Mesenchymal stem cell (in vitro differentiated cells and primary cell): ENCODE data around the gene GRIK2.

Experiments
- DNase-seq: peaks from one replicate; pipeline ENCODE4 v3.0.0-alpha.2; 2013
- H2AFZ ChIP-seq: one replicate; pipeline ENCODE4 v1.6.1; 2013; ENCODE audit warnings: low read depth, mild to moderate bottlenecking, control low read depth, inconsistent platforms, low read length, moderate library complexity
- H2AK5ac ChIP-seq: 2 replicates; pipeline ENCODE4 v1.6.1; 2013; ENCODE audit warnings: low read length, moderate library complexity, mild to moderate bottlenecking, inconsistent platforms; ENCODE audit not compliant: severe bottlenecking
- H2BK120ac ChIP-seq: one replicate; pipeline ENCODE4 v1.6.1; 2013; ENCODE audit warnings: low read depth, mild to moderate bottlenecking, inconsistent platforms, low read length, moderate library complexity
- H2BK12ac ChIP-seq, 2 experiments: one replicate each; pipeline ENCODE4 v1.6.1; 2013; ENCODE audit warnings: inconsistent platforms in 2 of 2, low read length in 2 of 2, mild to moderate bottlenecking in 2 of 2, moderate library complexity in 2 of 2, control low read depth in 1 of 2
- H2BK15ac ChIP-seq: one replicate; pipeline ENCODE4 v1.6.1; 2013; ENCODE audit warnings: mild to moderate bottlenecking, low read depth, inconsistent platforms; ENCODE audit not compliant: poor library complexity, severe bottlenecking
- H2BK5ac ChIP-seq: 2 replicates; pipeline ENCODE4 v1.6.1; 2013; ENCODE audit warnings: low read depth, mild to moderate bottlenecking, low read length, control low read depth, inconsistent platforms; ENCODE audit not compliant: poor library complexity, severe bottlenecking
- H3K14ac ChIP-seq, 2 experiments: one replicate each; pipeline ENCODE4 v1.6.1; 2013; ENCODE audit warnings: inconsistent platforms in 2 of 2, low read length in 2 of 2, control low read depth in 1 of 2, mild to moderate bottlenecking in 1 of 2, moderate library complexity in 1 of 2
- H3K18ac ChIP-seq, 2 experiments: one replicate each; pipeline ENCODE4 v1.6.1; 2013; ENCODE audit warnings: inconsistent platforms in 2 of 2, low read length in 2 of 2, control low read depth in 1 of 2, low read depth in 1 of 2, mild to moderate bottlenecking in 1 of 2
- H3K23ac ChIP-seq, 2 experiments: one replicate each; pipeline ENCODE4 v1.6.1; 2013; ENCODE audit warnings: inconsistent platforms in 2 of 2, low read length in 2 of 2, mild to moderate bottlenecking in 2 of 2, moderate library complexity in 2 of 2, control low read depth in 1 of 2
- H3K27ac ChIP-seq: 2 replicates; pipeline ENCODE4 v1.5.1; 2013; ENCODE audit warnings: mild to moderate bottlenecking, moderate library complexity, low read length, control low read depth, inconsistent platforms; ENCODE audit not compliant: poor library complexity, severe bottlenecking
- H3K27me3 ChIP-seq, 2 experiments: 2 replicates each; pipeline versions ENCODE4 v1.6.1 to v1.7.0; 2013; ENCODE audit warnings: low read length in 2 of 2, mild to moderate bottlenecking in 2 of 2, moderate library complexity in 2 of 2, control low read depth in 1 of 2, inconsistent platforms in 1 of 2; ENCODE audit not compliant: control insufficient read depth in 1 of 2, insufficient read depth in 1 of 2
- H3K36me3 ChIP-seq, 2 experiments: 2 replicates each; pipeline versions ENCODE4 v1.6.1 to v1.7.0; 2013; ENCODE audit warnings: low read length in 2 of 2, control low read depth in 1 of 2, inconsistent platforms in 1 of 2, low read depth in 1 of 2, mild to moderate bottlenecking in 1 of 2; ENCODE audit not compliant: insufficient read depth in 2 of 2, control insufficient read depth in 1 of 2
- H3K4ac ChIP-seq, 2 experiments: one replicate each; pipeline ENCODE4 v1.6.1; 2013; ENCODE audit warnings: inconsistent platforms in 2 of 2, low read length in 2 of 2, mild to moderate bottlenecking in 2 of 2, moderate library complexity in 2 of 2, control low read depth in 1 of 2, low read depth in 1 of 2
- H3K4me1 ChIP-seq: 2 replicates; pipeline ENCODE4 v1.6.1; 2013; ENCODE audit warnings: low read depth, low read length, control low read depth; ENCODE audit not compliant: control insufficient read depth, insufficient read depth
- H3K4me2 ChIP-seq: 2 replicates; pipeline ENCODE4 v1.6.1; 2013; ENCODE audit warnings: low read length, mild to moderate bottlenecking, inconsistent platforms; ENCODE audit not compliant: poor library complexity, severe bottlenecking
- H3K4me3 ChIP-seq, 2 experiments: 2 replicates each; pipeline versions ENCODE4 v1.5.1 to v1.7.0; 2013; ENCODE audit warnings: low read length in 2 of 2, mild to moderate bottlenecking in 2 of 2, control low read depth in 1 of 2, low read depth in 1 of 2; ENCODE audit not compliant: insufficient read depth in 1 of 2
- H3K79me1 ChIP-seq: replicated peaks from 2 replicates; pipeline ENCODE4 v1.6.1; 2013; ENCODE audit warnings: mild to moderate bottlenecking, control low read depth, low read length, inconsistent platforms; ENCODE audit not compliant: poor library complexity, severe bottlenecking
- H3K9ac ChIP-seq: 2 replicates; pipeline ENCODE4 v1.7.0; 2013; ENCODE audit warnings: mild to moderate bottlenecking, low read length, moderate library complexity
- H3K9me3 ChIP-seq: 2 replicates; pipeline ENCODE4 v1.7.0; 2013; ENCODE audit warnings: mild to moderate bottlenecking, low read length; ENCODE audit not compliant: control insufficient read depth
- H4K8ac ChIP-seq: one replicate; pipeline ENCODE4 v1.6.1; 2013; ENCODE audit warnings: inconsistent platforms, mild to moderate bottlenecking, low read length, moderate library complexity
- H4K91ac ChIP-seq: one replicate; pipeline ENCODE4 v1.6.1; 2013; ENCODE audit warnings: mild to moderate bottlenecking, low read length, inconsistent platforms
- WGBS: methylation state at CpG from one replicate; pipeline ENCODE4 v1.1.7; 2013; ENCODE audit warnings: mixed read lengths; 5-methylcytosine and 5-hydroxymethylcytosine counted together

The GRIK2 gene

DNA sequence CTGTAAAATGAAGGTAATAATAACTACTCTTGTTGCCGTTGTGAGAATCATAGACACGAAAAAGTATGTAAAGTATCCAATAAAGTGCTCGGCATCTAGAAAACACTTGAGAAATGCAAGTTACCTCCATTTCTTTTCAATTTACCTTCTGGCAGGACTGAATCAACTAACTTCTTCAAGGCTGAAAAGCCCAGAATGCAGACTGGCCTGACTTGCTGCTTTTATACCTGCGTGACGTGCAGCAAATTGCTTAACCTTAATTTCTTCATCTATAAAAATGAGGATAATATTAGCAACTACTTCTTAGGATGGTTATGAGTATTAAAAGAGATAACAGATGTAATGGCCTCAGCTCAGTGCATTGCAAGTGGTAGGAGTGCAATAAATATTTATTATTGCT, 39.6 kb downstream of the GRIK2 start:
- H3K14ac ChIP-seq = no peak overlapping the region
- no peaks in the 10 kb centered on the region for H3K4me1 ChIP-seq
- H3K4me2 ChIP-seq = no peak overlapping the region
- H3K9ac ChIP-seq = no peak overlapping the region
- H2BK12ac ChIP-seq = no peak overlapping the region
- no peak overlapping the region for H2AFZ ChIP-seq
- H3K27ac ChIP-seq = no peak overlapping the region
- H2BK5ac ChIP-seq = no peak overlapping the region
- no peak overlapping the region for H2BK120ac ChIP-seq
- WGBS = 100% methylated on average over 3 of the region's 5 CpGs
- no peak overlapping the region for H2BK15ac ChIP-seq
- no peak overlapping the region for H4K8ac ChIP-seq
- H3K9me3 ChIP-seq = peaks cover 5% of the 10 kb centered on the region
- no peaks in the 10 kb centered on the region for H3K36me3 ChIP-seq
- H4K91ac ChIP-seq = no peak overlapping the region
- no peak for DNase-seq
- no peak overlapping the region for H2AK5ac ChIP-seq
- H3K4ac ChIP-seq = no peak overlapping the region
- H3K27me3 ChIP-seq = no peaks in the 10 kb centered on the region
- no peak overlapping the region for H3K18ac ChIP-seq
- H3K79me1 ChIP-seq = no peaks in the 10 kb centered on the region
- H3K4me3 ChIP-seq = no peak overlapping the region
- no peak overlapping the region for H3K23ac ChIP-seq

- H2BK5ac ChIP-seq = no peak overlapping the region
- no peak overlapping the region for H3K4me2 ChIP-seq
- no peaks in the 10 kb centered on the region for H3K36me3 ChIP-seq
- H2BK120ac ChIP-seq = no peak overlapping the region
- no peak overlapping the region for H2AK5ac ChIP-seq
- no peaks in the 10 kb centered on the region for H3K4me1 ChIP-seq
- no peak overlapping the region for H3K4ac ChIP-seq
- no peaks in the 10 kb centered on the region for H3K79me1 ChIP-seq
- 59% methylated on average over 2 of the region's 2 CpGs for WGBS
- no peak overlapping the region for H3K27ac ChIP-seq
- no peak overlapping the region for H3K4me3 ChIP-seq
- no peak overlapping the region for H3K18ac ChIP-seq
- H3K9ac ChIP-seq = no peak overlapping the region
- no peak overlapping the region for H4K91ac ChIP-seq
- no peak overlapping the region for H2AFZ ChIP-seq
- no peak for DNase-seq
- no peaks in the 10 kb centered on the region for H3K27me3 ChIP-seq
- H3K14ac ChIP-seq = no peak overlapping the region
- H3K9me3 ChIP-seq = peaks cover 10% of the 10 kb centered on the region
- no peak overlapping the region for H3K23ac ChIP-seq
- H4K8ac ChIP-seq = no peak overlapping the region
- no peak overlapping the region for H2BK15ac ChIP-seq
- H2BK12ac ChIP-seq = no peak overlapping the region
Measured at GRCh38 chr6:101434601-101435000, 41.1 kb downstream of the GRIK2 start.

DNA sequence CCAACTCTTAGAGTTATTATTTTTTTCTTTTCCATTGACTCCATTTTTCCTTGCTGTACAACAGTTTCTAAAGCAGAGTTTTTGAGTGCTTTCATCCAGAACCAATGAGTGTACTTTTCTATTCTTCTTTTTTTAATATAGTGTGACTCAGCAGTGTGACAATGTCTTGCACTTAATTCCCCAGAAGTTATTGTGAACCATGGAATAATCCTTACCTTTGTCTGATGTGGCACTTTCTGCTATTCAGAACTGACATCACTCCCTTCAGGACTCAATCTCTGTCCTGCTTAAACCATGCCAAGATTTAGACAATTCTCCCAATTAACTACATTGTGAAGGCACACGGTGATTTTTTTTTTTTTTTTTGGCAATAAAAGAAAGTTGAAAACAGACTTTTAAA, 41.5 kb downstream of the GRIK2 start:
- no peak overlapping the region for H2BK12ac ChIP-seq
- no peak overlapping the region for H3K23ac ChIP-seq
- H3K27ac ChIP-seq = no peak overlapping the region
- no peak overlapping the region for H2BK120ac ChIP-seq
- no peak overlapping the region for H3K14ac ChIP-seq
- H3K4me2 ChIP-seq = no peak overlapping the region
- H2AK5ac ChIP-seq = no peak overlapping the region
- no peaks in the 10 kb centered on the region for H3K27me3 ChIP-seq
- no peaks in the 10 kb centered on the region for H3K4me1 ChIP-seq
- no peaks in the 10 kb centered on the region for H3K79me1 ChIP-seq
- H3K9me3 ChIP-seq = peaks cover 10% of the 10 kb centered on the region
- no peak overlapping the region for H3K18ac ChIP-seq
- H2AFZ ChIP-seq = no peak overlapping the region
- no peaks in the 10 kb centered on the region for H3K36me3 ChIP-seq
- no peak overlapping the region for H3K4ac ChIP-seq
- DNase-seq = no peak
- H3K9ac ChIP-seq = no peak overlapping the region
- no peak overlapping the region for H3K4me3 ChIP-seq
- H4K8ac ChIP-seq = no peak overlapping the region
- no peak overlapping the region for H2BK5ac ChIP-seq
- no CpG with 5 or more reads among the region's 1 CpG for WGBS
- H4K91ac ChIP-seq = no peak overlapping the region
- no peak overlapping the region for H2BK15ac ChIP-seq

- no peak overlapping the region for H2BK12ac ChIP-seq
- no peak overlapping the region for H4K91ac ChIP-seq
- H3K36me3 ChIP-seq = no peaks in the 10 kb centered on the region
- H3K27ac ChIP-seq = no peak overlapping the region
- no peak overlapping the region for H3K4me3 ChIP-seq
- H3K18ac ChIP-seq = no peak overlapping the region
- no peak overlapping the region for H3K14ac ChIP-seq
- no peak overlapping the region for H4K8ac ChIP-seq
- no peak overlapping the region for H3K4me2 ChIP-seq
- no peak overlapping the region for H3K4ac ChIP-seq
- no peaks in the 10 kb centered on the region for H3K27me3 ChIP-seq
- no peak overlapping the region for H3K9ac ChIP-seq
- no peaks in the 10 kb centered on the region for H3K79me1 ChIP-seq
- no peak overlapping the region for H2BK15ac ChIP-seq
- no peak overlapping the region for H2BK5ac ChIP-seq
- no peaks in the 10 kb centered on the region for H3K4me1 ChIP-seq
- peaks cover 5% of the 10 kb centered on the region for H3K9me3 ChIP-seq
- no peak overlapping the region for H3K23ac ChIP-seq
- 60% methylated on average over 1 of the region's 1 CpG for WGBS
- H2AK5ac ChIP-seq = no peak overlapping the region
- no peak overlapping the region for H2BK120ac ChIP-seq
- DNase-seq = no peak
- H2AFZ ChIP-seq = no peak overlapping the region
Measured at GRCh38 chr6:101439790-101440189, 46.3 kb downstream of the GRIK2 start.
